Measurements from ENCODE around the gene SORCS2.

DNA sequence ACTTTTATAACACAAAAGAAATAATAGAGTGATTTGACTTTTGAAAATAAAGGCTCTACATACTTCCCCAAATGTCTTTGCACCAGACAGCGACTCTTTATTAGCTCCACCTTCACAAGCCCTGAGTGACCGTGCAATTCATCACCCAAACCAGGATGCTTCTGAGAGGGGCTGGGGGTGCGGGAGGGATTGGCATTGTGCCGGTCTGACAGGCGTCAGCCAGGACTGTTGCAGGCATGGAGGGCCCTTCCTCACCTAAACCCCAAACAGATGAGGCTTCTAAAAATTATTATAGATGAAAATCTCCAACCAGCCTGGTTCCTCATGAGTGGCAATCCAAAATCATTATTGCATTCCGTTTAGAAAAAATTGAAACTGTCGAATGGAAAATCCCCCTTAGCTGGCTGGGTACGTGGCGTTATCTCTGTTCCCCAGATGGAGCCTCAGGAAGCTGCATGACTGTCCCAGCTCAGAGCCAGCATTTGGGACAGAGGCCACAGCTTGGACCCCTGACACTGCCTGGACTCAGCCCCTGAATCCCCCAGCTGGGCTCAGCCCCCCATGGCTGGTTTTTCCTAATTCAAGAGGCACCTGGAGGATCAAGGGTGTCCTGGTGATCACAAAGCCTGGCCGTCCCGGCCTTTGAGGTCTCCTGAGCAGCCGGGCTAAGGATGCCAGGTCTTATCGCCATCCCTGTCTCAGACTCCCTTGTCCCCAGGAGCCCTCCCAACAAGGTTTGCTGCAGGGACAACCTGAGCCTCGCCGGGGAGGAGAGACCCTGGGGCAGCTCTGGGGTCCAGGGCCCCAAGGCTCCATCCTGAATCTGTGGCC is 60.4 kb downstream of the SORCS2 start:
- TF ChIP-seq, protein P1, sequence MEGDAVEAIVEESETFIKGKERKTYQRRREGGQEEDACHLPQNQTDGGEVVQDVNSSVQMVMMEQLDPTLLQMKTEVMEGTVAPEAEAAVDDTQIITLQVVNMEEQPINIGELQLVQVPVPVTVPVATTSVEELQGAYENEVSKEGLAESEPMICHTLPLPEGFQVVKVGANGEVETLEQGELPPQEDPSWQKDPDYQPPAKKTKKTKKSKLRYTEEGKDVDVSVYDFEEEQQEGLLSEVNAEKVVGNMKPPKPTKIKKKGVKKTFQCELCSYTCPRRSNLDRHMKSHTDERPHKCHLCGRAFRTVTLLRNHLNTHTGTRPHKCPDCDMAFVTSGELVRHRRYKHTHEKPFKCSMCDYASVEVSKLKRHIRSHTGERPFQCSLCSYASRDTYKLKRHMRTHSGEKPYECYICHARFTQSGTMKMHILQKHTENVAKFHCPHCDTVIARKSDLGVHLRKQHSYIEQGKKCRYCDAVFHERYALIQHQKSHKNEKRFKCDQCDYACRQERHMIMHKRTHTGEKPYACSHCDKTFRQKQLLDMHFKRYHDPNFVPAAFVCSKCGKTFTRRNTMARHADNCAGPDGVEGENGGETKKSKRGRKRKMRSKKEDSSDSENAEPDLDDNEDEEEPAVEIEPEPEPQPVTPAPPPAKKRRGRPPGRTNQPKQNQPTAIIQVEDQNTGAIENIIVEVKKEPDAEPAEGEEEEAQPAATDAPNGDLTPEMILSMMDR (IDR thresholded peaks at IDR 0.05) = no peak
- no peak for TF ChIP-seq POLR2A (IDR thresholded peaks at IDR 0.05)

Measured in right lobe of liver (tissue), 4 donors.